Right renal pelvis (tissue), 4 donors: ENCODE measurements around the gene ACTL8. TPM values are rescaled to one million over a fixed set of nuclear protein-coding genes. Genes with fewer than 3 reads are reported as not detected.

Experiments used
- DNase-seq, 4 donors: peaks; one replicate each; pipeline ENCODE4 v3.0.0-alpha.2; 2013; ENCODE audit warnings: low read depth in 4 of 4, low spot score in 3 of 4, missing footprints in 1 of 4
- polyA plus RNA-seq, 4 donors: library from polyadenylated mRNA; unstranded; fragments of 120-200 nt; gene quantifications; one replicate each; pipeline ENCODE4 v1.2.1, GENCODE V29; 2013; ENCODE audit not compliant: insufficient read length in 4 of 4

Gene ACTL8
- polyA plus RNA-seq, 4 donors = not detected

DNA sequence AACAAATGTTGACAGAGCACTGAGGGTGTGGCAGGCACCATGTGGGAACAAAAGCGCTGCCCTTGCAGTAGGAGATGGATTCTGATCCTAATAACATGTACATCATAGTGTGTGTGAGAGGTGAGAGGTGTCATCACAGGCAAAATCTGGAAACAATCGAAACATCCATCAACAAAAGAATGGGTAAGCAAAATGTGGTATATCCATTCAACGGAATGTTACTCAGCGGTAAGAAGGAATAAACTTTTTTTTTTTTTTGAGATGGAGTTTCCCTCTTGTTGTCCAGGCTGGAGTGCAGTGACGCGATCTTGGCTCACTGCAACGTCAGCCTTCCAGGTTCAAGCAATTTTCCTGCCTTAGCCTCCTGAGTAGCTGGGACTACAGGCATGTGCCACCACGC, 112.3 kb downstream of the ACTL8 start:
- no peak for DNase-seq

DNA sequence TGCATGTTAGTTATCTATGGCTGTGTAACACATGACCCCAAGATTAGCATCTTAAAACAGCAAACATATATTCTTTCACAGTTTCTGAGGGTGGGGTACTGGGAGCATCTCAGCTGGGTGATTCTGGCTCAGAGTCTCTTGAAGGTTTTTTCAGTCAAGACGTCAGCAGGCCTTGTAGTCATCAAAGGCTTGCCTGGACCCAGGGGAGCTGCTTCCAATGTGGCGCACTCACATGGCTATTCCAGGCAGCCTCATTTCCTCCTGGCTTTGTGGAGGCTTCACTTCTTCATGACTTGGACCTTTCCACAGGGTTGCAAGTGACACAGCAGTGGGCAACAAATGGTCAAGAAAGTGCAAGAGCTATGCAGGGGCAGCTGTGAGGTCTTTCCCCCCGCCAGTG, 114.7 kb downstream of the ACTL8 start:
- no peak for DNase-seq

DNA sequence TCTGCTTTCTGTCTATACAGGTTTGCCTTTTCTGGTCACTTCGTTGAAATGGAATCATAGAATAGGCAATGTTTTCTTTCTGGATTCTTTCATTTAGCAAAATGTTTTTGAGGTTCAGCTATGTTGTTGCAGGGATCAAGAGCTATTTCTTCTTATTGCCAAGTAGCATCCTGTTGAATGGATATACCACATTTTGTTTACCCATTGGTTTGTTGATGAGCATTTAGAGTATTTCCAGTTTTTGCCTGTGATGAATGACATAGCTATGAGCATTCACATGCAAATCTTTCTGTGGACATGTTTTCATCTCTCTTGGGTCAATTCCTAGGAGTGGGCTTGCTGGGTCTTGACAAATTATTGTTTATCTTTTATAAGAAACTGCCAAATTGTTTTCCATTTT, 115.5 kb downstream of the ACTL8 start:
- no peak for DNase-seq

DNA sequence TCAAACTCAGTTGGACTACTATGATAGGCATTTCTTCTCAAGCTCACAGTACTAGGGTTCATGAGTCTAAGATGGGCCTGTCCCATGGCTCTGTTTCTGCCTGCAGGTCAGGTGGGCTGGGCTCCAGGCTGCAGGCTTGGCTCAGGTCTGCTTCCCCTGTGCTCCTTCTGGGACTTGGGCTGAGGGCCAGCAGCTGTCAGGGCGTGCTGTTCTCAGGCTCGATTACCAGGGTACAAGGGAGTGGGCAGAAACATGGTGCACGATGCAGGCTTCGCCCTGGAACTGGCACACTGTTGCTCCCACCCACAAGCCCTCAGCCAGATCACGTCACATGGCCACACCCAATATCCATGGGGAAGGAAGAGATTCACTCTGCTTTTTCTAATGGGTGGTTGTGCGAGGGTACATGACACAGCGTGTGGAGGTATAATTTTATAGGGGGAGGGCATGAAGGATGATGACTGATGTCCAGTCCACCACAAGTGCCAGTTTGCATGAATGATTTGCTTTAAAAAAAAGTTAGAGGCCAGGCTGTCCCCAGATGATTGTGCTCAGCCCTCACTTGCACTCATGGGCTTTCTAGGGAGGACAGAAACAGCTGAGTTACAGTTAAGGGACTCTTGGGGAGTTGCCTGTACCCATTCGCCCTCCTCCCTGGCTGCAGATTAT, 118.0 kb downstream of the ACTL8 start:
- no peak for DNase-seq

DNA sequence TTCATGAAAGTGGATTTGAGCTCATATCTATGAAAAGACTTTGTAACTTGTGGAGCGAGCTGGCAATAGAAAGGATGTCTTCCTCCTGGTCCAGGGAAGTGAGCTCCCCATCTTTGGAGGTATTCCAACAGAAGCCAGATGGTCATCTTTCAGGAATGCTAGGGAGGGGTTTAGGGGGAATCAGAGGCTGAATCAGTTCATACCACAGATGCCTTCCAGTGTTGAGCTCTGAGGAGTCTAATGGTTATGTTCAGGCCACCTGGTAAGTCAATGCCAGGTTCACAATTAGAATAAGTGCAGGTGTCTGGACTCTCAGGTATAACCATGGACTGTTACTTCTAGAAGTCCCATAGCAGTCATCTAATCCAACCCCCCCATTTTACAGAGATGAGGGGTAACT, 119.1 kb downstream of the ACTL8 start:
- no peak for DNase-seq

DNA sequence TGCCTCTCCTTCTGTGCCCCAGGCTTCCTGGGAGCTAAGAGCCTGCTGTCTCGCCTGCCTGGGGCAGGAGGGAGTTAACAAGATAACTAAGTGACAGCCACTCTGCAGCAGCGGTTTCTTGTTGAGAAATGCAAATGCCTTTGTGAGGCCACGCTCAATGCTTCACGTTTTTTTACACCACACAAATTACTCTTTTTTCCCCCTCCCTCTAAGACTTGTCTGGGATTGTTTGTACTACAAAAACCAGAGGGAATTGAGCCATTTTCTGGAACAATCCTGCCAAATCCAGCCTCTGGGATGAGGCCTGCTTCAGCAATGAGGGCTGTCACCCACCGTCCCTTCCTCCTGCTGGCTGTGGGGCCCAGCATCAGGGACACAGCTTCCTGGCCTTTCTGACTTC, 119.6 kb downstream of the ACTL8 start:
- peak in 2 of 4 donors; percentile 7 to 20 for DNase-seq

DNA sequence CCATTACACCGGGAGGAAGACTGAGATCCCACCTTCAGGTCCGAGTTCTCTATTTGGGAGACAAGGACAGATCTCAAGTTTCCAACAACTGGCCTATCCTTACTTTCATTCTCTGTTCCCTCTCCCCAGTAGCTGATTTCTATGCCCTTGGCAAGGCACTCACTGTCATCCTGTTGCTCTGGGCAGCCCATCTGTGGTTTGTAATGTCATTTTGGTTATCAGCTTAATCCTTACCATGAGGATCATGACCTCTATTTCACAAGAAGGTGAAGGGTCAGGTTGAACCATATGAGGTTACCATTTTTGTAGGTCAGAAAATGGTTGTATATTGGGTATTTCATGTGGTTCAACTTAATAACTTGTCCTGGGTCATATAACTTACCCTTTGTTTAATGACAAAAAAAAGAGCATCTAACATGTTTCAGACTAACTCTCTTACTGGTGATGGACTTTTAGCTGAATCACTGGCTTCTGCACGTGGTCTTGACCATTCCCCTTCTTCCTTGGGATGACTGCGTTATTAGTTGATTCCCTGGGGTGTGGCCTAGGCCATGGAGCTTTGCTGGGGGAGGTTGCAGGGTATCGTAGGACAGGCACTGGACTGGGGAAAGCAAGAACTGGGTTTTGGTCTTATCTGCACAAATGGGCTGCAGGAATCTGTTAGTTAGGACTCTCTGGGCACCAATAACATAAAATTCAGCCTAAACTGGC, 120.2 kb downstream of the ACTL8 start:
- DNase-seq = no peak

DNA sequence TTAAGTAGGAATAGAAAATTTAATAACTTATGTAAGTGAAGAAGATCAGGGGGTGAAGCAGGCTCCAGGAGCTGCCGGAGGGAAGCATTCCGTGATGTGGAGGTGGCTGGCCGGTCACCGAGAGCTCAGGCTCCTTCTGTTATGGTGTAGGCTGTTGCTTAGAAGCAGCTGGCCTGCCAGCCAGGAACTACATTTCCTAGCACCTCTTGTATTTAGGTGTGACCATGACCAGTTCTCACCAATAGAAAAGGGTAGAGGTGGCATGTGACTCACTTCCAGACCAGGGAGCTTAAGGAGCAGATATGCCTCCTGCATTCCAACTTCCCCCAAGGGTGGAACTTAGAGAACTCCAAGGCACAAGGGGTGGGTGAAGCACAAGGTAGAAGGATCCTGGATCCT, 120.7 kb downstream of the ACTL8 start:
- DNase-seq = no peak

Other genes with a start within 250 kb of the ACTL8 start
- 10 to 100 TPM; 40.6 to 51.3 (median 44.6) TPM for gene ARHGEF10L, start 215.6 kb upstream of the ACTL8 start, polyA plus RNA-seq